ENCODE measurements around the gene EXOC6B.

DNA sequence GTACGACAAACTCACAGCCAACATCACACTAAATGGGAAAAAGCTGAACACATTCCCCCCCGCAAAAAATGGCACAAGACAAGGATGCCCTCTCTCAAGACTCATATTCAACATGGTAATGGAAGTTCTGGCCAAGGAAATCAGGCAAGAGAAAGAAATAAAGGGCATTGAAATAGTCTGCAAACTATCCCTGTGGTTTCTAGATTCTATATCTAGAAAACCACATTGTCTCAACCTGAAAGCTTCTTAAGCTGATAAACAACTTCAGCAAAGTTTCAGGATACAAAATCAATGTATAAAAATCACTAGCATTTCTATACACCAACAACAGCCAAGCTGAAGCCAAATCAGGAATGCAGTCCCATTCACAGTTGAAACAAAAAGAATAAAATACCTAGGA is 383.6 kb downstream of the EXOC6B start:
- no peak for TF ChIP-seq CTCF (conservative IDR thresholded peaks at IDR 0.05)
- no peak for TF ChIP-seq EZH2 (IDR thresholded peaks at IDR 0.05; ENCODE audit: low read depth)
